Measurements from ENCODE around the gene SRCAP.
A peak's percentile ranks its signal among the peaks of the same experiment; 100 is the strongest.

SRCAP gene

GRCh38 chr16:30746638-30747175 lies 47.7 kb downstream of the SRCAP start:
- Histone ChIP-seq H3K36me3 (ENCODE audit: control insufficient read depth in 2 of 2, insufficient read depth in 1 of 2, low read length in 2 of 2) (peaks cover 19 to 60% of the 10 kb centered on the region in 2 experiments), H3K4me3 (ENCODE audit: low read depth, low read length) (no peak overlapping the region), H3K27ac (ENCODE audit: extremely low read depth, low read depth, low read length) (no peak overlapping the region), H3K9me3 (ENCODE audit: control insufficient read depth, insufficient read depth, low read depth, low read length) (no peaks in the 10 kb centered on the region), H3K4me1 (ENCODE audit: control insufficient read depth, insufficient read depth, low read length) (peaks cover 3% of the 10 kb centered on the region; the same call in 1 of the 2 replicates)
- POLR2A ChIA-PET = interaction anchor here (0.6 to 3.4 kb wide), 11 partner anchors 10 to 109 kb away, joined by 3 to 47 read pairs (median 14); partner anchors contain the start of gene SRCAP
- CTCF ChIA-PET = interaction anchor here (1.1 kb wide), 1 partner anchor 68 kb away, joined by 3 read pairs; no protein-coding TSS in a partner anchor
- no peak for TF ChIP-seq ZNF707 (tag by site-specific recombination; IDR thresholded peaks at IDR 0.05)
- TF ChIP-seq ZSCAN4 (tag by site-specific recombination; IDR thresholded peaks at IDR 0.05) = no peak
- TF ChIP-seq ZNF391 (tag by site-specific recombination; IDR thresholded peaks at IDR 0.05; ENCODE audit: borderline replicate concordance, low read depth) = no peak
- no peak for TF ChIP-seq ZNF248 (tag by site-specific recombination; IDR thresholded peaks at IDR 0.05)
- TF ChIP-seq ZBTB48 (tag by site-specific recombination; IDR thresholded peaks at IDR 0.05) = no peak
- TF ChIP-seq ZEB2 (tag by site-specific recombination; IDR thresholded peaks at IDR 0.05) = no peak
- TF ChIP-seq ZNF510 (tag by site-specific recombination; IDR thresholded peaks at IDR 0.05; ENCODE audit: insufficient replicate concordance) = no peak
- no peak for TF ChIP-seq ZBTB44 (tag by site-specific recombination; IDR thresholded peaks at IDR 0.05)
- peak; percentile 34 for TF ChIP-seq ZBTB17 (tag by site-specific recombination; IDR thresholded peaks at IDR 0.05)
- peak; percentile 58 for TF ChIP-seq PRDM1 (tag by site-specific recombination; IDR thresholded peaks at IDR 0.05)
- no peak for TF ChIP-seq BCL11B (tag by site-specific recombination; IDR thresholded peaks at IDR 0.05; ENCODE audit: low read depth)
- no peak for TF ChIP-seq ZFP3 (tag by site-specific recombination; IDR thresholded peaks at IDR 0.05; ENCODE audit: low read depth)
- no peak for TF ChIP-seq ZNF239 (tag by site-specific recombination; IDR thresholded peaks at IDR 0.05)
- TF ChIP-seq AEBP2 (tag by site-specific recombination; IDR thresholded peaks at IDR 0.05; ENCODE audit: borderline replicate concordance) = no peak
- TF ChIP-seq ZNF223 (tag by site-specific recombination; IDR thresholded peaks at IDR 0.05) = no peak
- TF ChIP-seq ZNF214 (tag by site-specific recombination; IDR thresholded peaks at IDR 0.05; ENCODE audit: borderline replicate concordance) = no peak
- TF ChIP-seq, protein P1, sequence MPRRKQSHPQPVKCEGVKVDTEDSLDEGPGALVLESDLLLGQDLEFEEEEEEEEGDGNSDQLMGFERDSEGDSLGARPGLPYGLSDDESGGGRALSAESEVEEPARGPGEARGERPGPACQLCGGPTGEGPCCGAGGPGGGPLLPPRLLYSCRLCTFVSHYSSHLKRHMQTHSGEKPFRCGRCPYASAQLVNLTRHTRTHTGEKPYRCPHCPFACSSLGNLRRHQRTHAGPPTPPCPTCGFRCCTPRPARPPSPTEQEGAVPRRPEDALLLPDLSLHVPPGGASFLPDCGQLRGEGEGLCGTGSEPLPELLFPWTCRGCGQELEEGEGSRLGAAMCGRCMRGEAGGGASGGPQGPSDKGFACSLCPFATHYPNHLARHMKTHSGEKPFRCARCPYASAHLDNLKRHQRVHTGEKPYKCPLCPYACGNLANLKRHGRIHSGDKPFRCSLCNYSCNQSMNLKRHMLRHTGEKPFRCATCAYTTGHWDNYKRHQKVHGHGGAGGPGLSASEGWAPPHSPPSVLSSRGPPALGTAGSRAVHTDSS (tag by site-specific recombination; IDR thresholded peaks at IDR 0.05) = no peak

- H3K36me3 ChIP-seq (ENCODE audit: control insufficient read depth in 2 of 2, insufficient read depth in 1 of 2, low read length in 2 of 2) = peaks cover 20 to 60% of the 10 kb centered on the region in 2 experiments
- ChIA-PET POLR2A (interaction anchor here (0.6 to 3.4 kb wide), 32 partner anchors 7 to 128 kb away, joined by 3 to 47 read pairs (median 6); partner anchors contain the start of genes CFAP119, FBRS, PRR14 and SRCAP), CTCF (interaction anchor here (0.9 to 1.4 kb wide), 3 partner anchors 9 to 67 kb away, joined by 3 to 4 read pairs (median 3); no protein-coding TSS in a partner anchor)
- H3K4me3 ChIP-seq (ENCODE audit: low read depth, low read length) = no peak overlapping the region
- TF ChIP-seq ZNF366 (tag by site-specific recombination; conservative IDR thresholded peaks at IDR 0.05) (peak; percentile 47; the same call in 1 of the 2 replicates), ZNF214 (tag by site-specific recombination; IDR thresholded peaks at IDR 0.05; ENCODE audit: borderline replicate concordance) (no peak)
- peak overlapping the region; percentile 48; the same call in 1 of the 2 replicates for H3K27ac ChIP-seq (ENCODE audit: extremely low read depth, low read depth, low read length)
- peaks cover 3% of the 10 kb centered on the region; the same call in 1 of the 2 replicates for H3K4me1 ChIP-seq (ENCODE audit: control insufficient read depth, insufficient read depth, low read length)
- no peaks in the 10 kb centered on the region for H3K9me3 ChIP-seq (ENCODE audit: control insufficient read depth, insufficient read depth, low read depth, low read length)
Observed at GRCh38 chr16:30747331-30747730, 48.4 kb downstream of the SRCAP start.

Measured in HEK293 (cell line).